ENCODE data around the gene ARHGEF39.
"Not testable (repeated sequence)": the region's sequence is repeated elsewhere in the genome, so short reads cannot be mapped to it uniquely, and the experiment has no call there.

Gene ARHGEF39

GRCh38 chr9:35616681-35617459 is 48.1 kb downstream of the ARHGEF39 start:
- DNase-seq, result peak; percentile 68

GRCh38 chr9:35615981-35616680 is 48.9 kb downstream of the ARHGEF39 start:
- no peak for DNase-seq

GRCh38 chr9:35612843-35613242 is 52.2 kb downstream of the ARHGEF39 start:
- no peak for DNase-seq

GRCh38 chr9:35612066-35612465 is 52.9 kb downstream of the ARHGEF39 start:
- not testable (repeated sequence) for DNase-seq

GRCh38 chr9:35611230-35611797 is 53.7 kb downstream of the ARHGEF39 start:
- peak; percentile 53 for DNase-seq

GRCh38 chr9:35609820-35610163 is 55.2 kb downstream of the ARHGEF39 start:
- DNase-seq, result no peak
